Right renal pelvis (tissue), 4 donors: ENCODE results near the gene RIN3. TPM values are rescaled to one million over a fixed set of nuclear protein-coding genes. Genes with fewer than 3 reads are reported as not detected.

Source experiments
- DNase-seq, 4 donors: peaks; one replicate each; pipeline ENCODE4 v3.0.0-alpha.2; 2013; ENCODE audit warnings: low read depth in 4 of 4, low spot score in 3 of 4, missing footprints in 1 of 4
- polyA plus RNA-seq, 4 donors: library from polyadenylated mRNA; unstranded; fragments of 120-200 nt; gene quantifications; one replicate each; pipeline ENCODE4 v1.2.1, GENCODE V29; 2013; ENCODE audit not compliant: insufficient read length in 4 of 4

Gene RIN3
- polyA plus RNA-seq, 4 donors = 5.7 to 7.7 (median 6.7) TPM

DNA sequence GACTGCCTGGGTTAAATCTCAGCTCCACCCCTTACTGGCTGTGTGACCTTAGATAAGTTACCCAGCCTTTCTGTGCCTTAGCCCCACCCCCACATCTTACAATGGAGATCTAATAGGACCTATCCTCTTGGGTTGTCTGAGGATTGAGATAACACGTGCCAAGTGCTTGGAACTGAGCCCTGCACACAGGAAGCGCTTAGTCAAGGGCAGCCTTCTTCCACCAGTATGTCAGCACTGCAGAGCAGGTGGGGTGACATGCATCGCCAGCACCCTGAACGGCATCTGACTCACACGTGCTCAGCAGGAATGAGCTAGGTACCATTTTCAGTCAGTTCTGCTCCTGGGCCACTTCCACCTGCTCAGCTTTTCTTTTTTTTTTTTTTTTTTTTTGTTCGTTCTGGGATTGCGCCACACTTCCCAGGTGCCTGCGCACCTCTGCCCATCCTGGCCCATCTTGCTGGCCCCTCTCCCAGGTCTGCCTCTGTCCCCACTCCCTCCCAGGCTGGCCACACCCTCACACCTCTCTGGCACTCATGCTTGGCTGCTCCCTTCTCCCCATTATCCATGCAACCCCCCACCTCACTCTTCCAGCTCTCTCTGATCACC lies 215.3 kb downstream of the RIN3 start:
- DNase-seq = no peak

GRCh38 chr14:92729634-92730358 lies 216.2 kb downstream of the RIN3 start:
- no peak for DNase-seq

DNA sequence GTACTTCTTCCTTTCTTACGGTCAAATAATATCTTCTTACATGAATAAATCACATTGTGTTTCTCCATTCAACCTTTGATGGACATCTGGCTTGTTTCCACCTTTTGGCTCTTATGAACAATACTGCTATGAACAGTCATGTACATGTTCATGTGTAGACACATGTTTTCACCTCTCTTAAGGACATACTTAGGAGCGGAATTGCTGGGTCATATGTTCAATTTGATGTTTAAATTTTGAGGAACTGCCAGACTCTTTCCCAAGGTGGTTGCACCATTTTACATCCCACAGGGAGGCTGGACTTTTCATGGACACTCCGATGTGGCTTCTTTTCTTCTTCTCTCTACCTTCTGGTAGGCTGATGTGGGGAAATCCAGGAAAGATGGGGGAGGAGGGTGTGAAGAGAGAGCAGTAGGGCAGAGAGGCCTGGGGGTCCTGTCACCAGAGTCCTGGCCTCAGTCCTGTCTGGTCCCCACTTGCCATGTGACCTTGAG lies 218.1 kb downstream of the RIN3 start:
- no peak for DNase-seq

- DNase-seq = no peak
These were observed 219.4 kb downstream of the RIN3 start for GRCh38 chr14:92733007-92733406.

DNA sequence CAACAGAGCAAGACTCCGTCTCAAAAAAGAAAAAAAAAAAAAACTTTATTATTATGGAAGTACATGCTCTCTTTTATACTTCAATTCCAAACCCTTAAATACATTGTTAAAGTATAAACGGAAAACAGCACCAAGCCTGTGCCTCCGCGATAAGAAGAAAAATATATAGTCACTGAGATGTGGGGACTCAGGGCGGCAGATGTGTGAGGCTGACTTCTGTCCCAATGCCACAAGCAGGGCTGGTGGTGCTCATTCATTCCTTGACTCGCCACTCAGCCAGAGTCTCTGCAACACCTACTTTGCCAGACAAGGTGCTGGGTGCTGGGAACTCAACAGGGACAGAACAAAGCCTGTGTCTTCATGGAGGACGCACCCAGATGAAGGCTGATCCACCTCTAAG lies 221.0 kb downstream of the RIN3 start:
- no peak for DNase-seq

DNA sequence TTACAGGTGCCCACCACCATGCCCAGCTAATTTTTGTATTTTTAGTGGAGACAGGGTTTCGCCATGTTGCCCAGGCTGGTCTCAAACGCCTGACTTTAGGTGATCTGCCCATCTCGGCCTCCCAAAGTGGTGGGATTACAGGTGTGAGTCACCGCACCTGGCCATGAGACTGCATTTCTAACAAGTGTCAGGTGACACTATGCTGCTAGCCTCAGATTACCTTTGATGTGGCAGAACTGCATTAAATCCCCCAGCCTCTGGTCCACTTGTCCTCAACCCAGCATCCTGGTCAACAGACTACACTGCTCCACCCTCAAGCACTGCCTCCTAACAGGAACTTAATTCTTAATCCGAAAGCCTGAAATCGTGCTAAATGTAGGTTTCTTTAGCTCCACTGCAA lies 221.8 kb downstream of the RIN3 start:
- no peak for DNase-seq

GRCh38 chr14:92737206-92737605 lies 223.6 kb downstream of the RIN3 start:
- DNase-seq = no peak

DNA sequence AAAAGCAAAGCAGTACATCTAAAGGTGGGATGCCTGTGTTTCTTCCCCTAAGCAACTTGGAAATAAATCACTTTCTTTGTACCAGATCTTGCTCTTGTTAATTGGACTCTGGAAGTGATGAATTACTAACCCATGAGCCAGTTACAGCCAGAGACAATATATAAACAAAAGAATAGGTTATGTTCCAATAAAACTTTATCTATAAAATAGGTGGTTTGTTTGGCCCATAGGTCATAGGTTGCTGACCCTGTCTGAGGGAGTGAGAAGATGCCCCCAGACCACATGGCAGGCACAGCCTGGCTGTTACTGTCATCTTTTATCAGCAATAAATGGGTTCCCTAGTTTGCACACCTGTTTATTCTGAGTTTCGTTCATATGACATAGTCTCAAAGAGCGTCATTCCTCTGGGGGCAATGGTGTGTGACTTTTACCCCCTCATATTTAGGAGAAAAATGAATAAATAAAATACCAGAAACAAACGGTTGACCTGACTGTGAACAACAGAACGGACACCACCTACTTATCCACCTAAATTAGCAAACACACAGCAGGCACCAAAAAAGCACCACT lies 224.1 kb downstream of the RIN3 start:
- no peak for DNase-seq

Other genes with a start within 250 kb of the RIN3 start
- under 1 TPM; 0.14 to 0.37 (median 0.15) TPM for gene SLC24A4, start 190.6 kb upstream of the RIN3 start, polyA plus RNA-seq
- 100 to 1,000 TPM; 121 to 148 (median 132) TPM for gene LGMN, start 234.8 kb downstream of the RIN3 start, polyA plus RNA-seq